ENCODE data around the gene AK1. TPM values are rescaled to one million over a fixed set of nuclear protein-coding genes. Genes with fewer than 3 reads are reported as not detected.

Gene AK1
- total RNA-seq, 1 donor from 2014 or later = 39.9 TPM

Other genes starting within 250 kb of the AK1 start
- gene CFAP157, start 170.7 kb downstream of the AK1 start, total RNA-seq = not detected
- gene PTRH1, start 162.0 kb downstream of the AK1 start, total RNA-seq = 7.9 TPM
- gene TTC16, start 161.6 kb downstream of the AK1 start, total RNA-seq = not detected
- 9.5 TPM for gene TOR2A, start 142.4 kb downstream of the AK1 start, total RNA-seq
- gene SH2D3C, start 99.0 kb downstream of the AK1 start, total RNA-seq = 1.9 TPM
- gene CDK9, start 91.6 kb downstream of the AK1 start, total RNA-seq = 38.3 TPM
- 28.3 TPM for gene FPGS, start 74.8 kb downstream of the AK1 start, total RNA-seq
- gene ENG, start 23.0 kb downstream of the AK1 start, total RNA-seq = 14.3 TPM
- gene ST6GALNAC6, start 21.9 kb upstream of the AK1 start, total RNA-seq = 13.0 TPM
- gene ST6GALNAC4, start 39.4 kb upstream of the AK1 start, total RNA-seq = 11.4 TPM
- 4.3 TPM for gene PIP5KL1, start 53.1 kb upstream of the AK1 start, total RNA-seq
- 25.7 TPM for gene DPM2, start 60.2 kb upstream of the AK1 start, total RNA-seq
- gene EEIG1, start 103.3 kb upstream of the AK1 start, total RNA-seq = 108 TPM
- 7.1 TPM for gene NAIF1, start 189.6 kb upstream of the AK1 start, total RNA-seq
- 15.2 TPM for gene SLC25A25, start 190.6 kb upstream of the AK1 start, total RNA-seq